H9 (cell line): ENCODE data around the gene PTK6. TPM values are rescaled to one million over a fixed set of nuclear protein-coding genes. Genes with fewer than 3 reads are reported as not detected.

Experiments
- DNase-seq: peaks from one replicate; pipeline ENCODE4 v3.0.0-alpha.2; 2017
- H2AFZ ChIP-seq: one replicate; pipeline ENCODE4 v1.6.1; 2013; ENCODE audit warnings: mild to moderate bottlenecking, low read length, control low read depth, moderate library complexity
- H2AK5ac ChIP-seq: 2 replicates; pipeline ENCODE4 v1.6.1; 2013; ENCODE audit warnings: low read length, control low read depth, mixed read lengths; ENCODE audit not compliant: insufficient read length
- H2BK120ac ChIP-seq: one replicate; pipeline ENCODE4 v1.6.1; 2013; ENCODE audit warnings: low read depth, mild to moderate bottlenecking, low read length, control low read depth, inconsistent platforms; ENCODE audit not compliant: poor library complexity, severe bottlenecking
- H2BK12ac ChIP-seq: 2 replicates; pipeline ENCODE4 v1.6.1; 2013; ENCODE audit warnings: low read length, control low read depth, mixed read lengths, low read depth; ENCODE audit not compliant: insufficient read length
- H2BK15ac ChIP-seq: 2 replicates; pipeline ENCODE4 v1.6.1; 2013; ENCODE audit warnings: low read depth, low read length, control low read depth
- H2BK20ac ChIP-seq: one replicate; pipeline ENCODE4 v1.6.1; 2013; ENCODE audit warnings: low read depth, mild to moderate bottlenecking, low read length, control low read depth, inconsistent platforms; ENCODE audit not compliant: poor library complexity, severe bottlenecking
- H2BK5ac ChIP-seq: 2 replicates; pipeline ENCODE4 v1.6.1; 2013; ENCODE audit warnings: low read length, control low read depth, mixed read lengths; ENCODE audit not compliant: insufficient read length
- H3K14ac ChIP-seq: 2 replicates; pipeline ENCODE4 v1.6.1; 2013; ENCODE audit warnings: low read length, control low read depth; ENCODE audit not compliant: insufficient read depth
- H3K18ac ChIP-seq: 2 replicates; pipeline ENCODE4 v1.6.1; 2013; ENCODE audit warnings: low read depth, mild to moderate bottlenecking, mixed read lengths, low read length, control low read depth; ENCODE audit not compliant: insufficient read length
- H3K23ac ChIP-seq: 2 replicates; pipeline ENCODE4 v1.6.1; 2013; ENCODE audit warnings: low read length, control low read depth, mixed read lengths, low read depth; ENCODE audit not compliant: insufficient read length
- H3K23me2 ChIP-seq: 2 replicates; pipeline ENCODE4 v1.6.1; 2013; ENCODE audit warnings: low read depth, mild to moderate bottlenecking, mixed read lengths, low read length, control low read depth; ENCODE audit not compliant: insufficient read length, poor library complexity, severe bottlenecking
- H3K27ac ChIP-seq: 2 replicates; pipeline ENCODE4 v1.5.1; 2013; ENCODE audit warnings: low read length, control low read depth, mixed read lengths, low read depth; ENCODE audit not compliant: insufficient read length
- H3K27me3 ChIP-seq: 2 replicates; pipeline ENCODE4 v1.6.1; 2013; ENCODE audit warnings: low read length, control low read depth, inconsistent platforms; ENCODE audit not compliant: insufficient read depth
- H3K4ac ChIP-seq: 2 replicates; pipeline ENCODE4 v1.6.1; 2013; ENCODE audit warnings: low read depth, mild to moderate bottlenecking, control low read depth, inconsistent platforms, low read length, moderate library complexity
- H3K4me1 ChIP-seq: 2 replicates; pipeline ENCODE4 v1.6.1; 2013; ENCODE audit warnings: low read length, control low read depth, inconsistent platforms; ENCODE audit not compliant: insufficient read depth
- H3K4me2 ChIP-seq: 2 replicates; pipeline ENCODE4 v1.6.1; 2013; ENCODE audit warnings: low read length, control low read depth, mixed read lengths; ENCODE audit not compliant: insufficient read length, insufficient read depth
- H3K56ac ChIP-seq: 2 replicates; pipeline ENCODE4 v1.6.1; 2013; ENCODE audit warnings: low read depth, mild to moderate bottlenecking, mixed read lengths, low read length, control low read depth; ENCODE audit not compliant: insufficient read length
- H3K79me1 ChIP-seq: 2 replicates; pipeline ENCODE4 v1.6.1; 2013; ENCODE audit warnings: low read depth, mild to moderate bottlenecking, moderate library complexity, low read length, control low read depth, inconsistent platforms; ENCODE audit not compliant: insufficient read depth, poor library complexity, severe bottlenecking
- H3K79me2 ChIP-seq: 2 replicates; pipeline ENCODE4 v1.6.1; 2013; ENCODE audit warnings: low read length, control low read depth, inconsistent platforms; ENCODE audit not compliant: insufficient read depth
- H3K9ac ChIP-seq: 2 replicates; pipeline ENCODE4 v1.6.1; 2013; ENCODE audit warnings: low read length, control low read depth, mixed read lengths; ENCODE audit not compliant: insufficient read length; ENCODE audit errors: extremely low read depth
- H3K9me3 ChIP-seq: one replicate; pipeline ENCODE4 v1.6.1; 2013; ENCODE audit warnings: low read depth, low read length, inconsistent platforms; ENCODE audit not compliant: control insufficient read depth
- H3T11ph ChIP-seq: one replicate; pipeline ENCODE4 v1.6.1; 2013; ENCODE audit warnings: mild to moderate bottlenecking, low read length, control low read depth, inconsistent platforms
- H4K20me1 ChIP-seq: one replicate; pipeline ENCODE4 v1.6.1; 2013; ENCODE audit not compliant: control insufficient read depth, insufficient read length, insufficient read depth
- H4K5ac ChIP-seq: 2 replicates; pipeline ENCODE4 v1.6.1; 2013; ENCODE audit warnings: low read depth, mild to moderate bottlenecking, mixed read lengths, low read length, control low read depth; ENCODE audit not compliant: insufficient read length
- H4K8ac ChIP-seq: replicated peaks from 2 replicates; pipeline ENCODE4 v1.6.1; 2013; ENCODE audit warnings: low read length, control low read depth, mixed read lengths, low read depth; ENCODE audit not compliant: insufficient read length
- H4K91ac ChIP-seq: 2 replicates; pipeline ENCODE4 v1.6.1; 2013; ENCODE audit warnings: low read depth, mild to moderate bottlenecking, moderate library complexity, mixed read lengths, low read length, control low read depth; ENCODE audit not compliant: insufficient read length
- H3K27ac Mint-ChIP-seq, 3 experiments: 2 replicates in 2 of 3; 3 replicates in 1 of 3; pipeline ENCODE4 v1.8.0; 2020 to 2021; ENCODE audit warnings: mixed read lengths in 3 of 3, mild to moderate bottlenecking in 1 of 3, moderate library complexity in 1 of 3
- H3K27me3 Mint-ChIP-seq: 2 replicates; pipeline ENCODE4 v1.8.0; 2021; ENCODE audit warnings: low read depth, mild to moderate bottlenecking, moderate library complexity, mixed read lengths
- H3K36me3 Mint-ChIP-seq, 3 experiments: 2 replicates in 2 of 3; 3 replicates in 1 of 3; pipeline ENCODE4 v1.8.0; 2020 to 2021; ENCODE audit warnings: low read depth in 3 of 3, mixed read lengths in 3 of 3; ENCODE audit not compliant: insufficient read depth in 1 of 3
- H3K4me1 Mint-ChIP-seq, 2 experiments: 2 replicates each; pipeline ENCODE4 v1.8.0; 2020; ENCODE audit warnings: mixed read lengths in 2 of 2
- H3K4me3 Mint-ChIP-seq, 2 experiments: 2 replicates in 1 of 2; 3 replicates in 1 of 2; pipeline ENCODE4 v1.8.0; 2020 to 2021; ENCODE audit warnings: mild to moderate bottlenecking in 2 of 2, mixed read lengths in 2 of 2, moderate library complexity in 1 of 2
- H3K9me3 Mint-ChIP-seq, 2 experiments: 2 replicates in 1 of 2; 3 replicates in 1 of 2; pipeline ENCODE4 v1.8.0; 2020; ENCODE audit warnings: mild to moderate bottlenecking in 2 of 2, mixed read lengths in 2 of 2, moderate library complexity in 1 of 2
- WGBS: extraction: QIAGEN DNeasy Blood & Tissue Kit; methylation state at CpG from one replicate; pipeline ENCODE4 v1.1.7; 2013; ENCODE audit warnings: missing lambda C conversion rate, low lambda C conversion rate, mixed read lengths; ENCODE audit not compliant: insufficient read length; ENCODE audit errors: extremely low coverage; 5-methylcytosine and 5-hydroxymethylcytosine counted together
- total RNA-seq: library from RNA; stranded (reverse); gene quantifications from 2 replicates; pipeline ENCODE4 v1.2.1, GENCODE V29; 2021
- TF ChIP-seq, protein P1 (sequence below): fragments of 200-600 bp; sonication (generic); conservative IDR thresholded peaks from 3 replicates; pipeline ENCODE4 v1.8.0; 2021; ENCODE audit warnings: antibody characterized with exemption, mild to moderate bottlenecking

The PTK6 gene
- total RNA-seq, 1 experiment from 2014 or later, result 0.46 TPM

DNA sequence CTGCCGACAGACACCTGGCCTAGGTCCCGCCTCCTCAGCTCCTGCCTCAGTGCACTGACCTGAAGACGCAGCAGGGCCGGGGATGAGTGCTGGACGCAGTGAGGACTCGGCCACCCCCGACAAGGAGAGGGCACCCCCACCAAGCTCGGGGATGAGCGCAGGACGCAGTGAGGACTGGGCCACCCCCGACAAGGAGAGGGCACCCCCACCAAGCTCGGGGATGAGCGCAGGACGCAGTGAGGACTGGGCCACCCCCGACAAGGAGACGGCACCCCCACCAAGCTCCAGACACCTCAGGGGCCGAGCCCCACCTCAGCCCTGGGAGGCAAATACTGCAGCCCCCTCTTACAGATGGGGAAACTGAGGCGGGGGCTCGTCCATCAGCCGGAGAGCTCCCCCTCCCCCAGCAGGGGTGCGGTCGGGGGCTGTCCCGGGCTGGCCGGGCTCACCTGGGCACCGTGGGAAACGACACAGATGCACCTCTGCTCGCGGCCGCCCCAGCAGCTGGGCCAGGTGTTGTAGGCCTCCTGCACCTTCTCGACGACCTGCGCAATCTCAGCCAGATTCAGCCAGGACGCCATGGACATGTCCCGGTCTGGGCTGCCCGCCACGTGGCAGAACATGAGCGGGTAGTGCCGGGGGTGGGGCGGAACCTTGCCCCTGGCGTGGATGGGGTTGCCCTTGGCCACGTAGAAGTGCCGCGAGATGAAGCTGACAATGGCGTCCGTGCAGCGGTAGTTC is 29.4 kb upstream of the PTK6 start:
- H3K23ac ChIP-seq, result no peak overlapping the region
- H3K9me3 ChIP-seq, result no peaks in the 10 kb centered on the region
- no peak overlapping the region for H3K4me2 ChIP-seq
- no peak overlapping the region for H3K4me3 Mint-ChIP-seq
- no peak overlapping the region for H3K4ac ChIP-seq
- no peak overlapping the region for H4K91ac ChIP-seq
- no peak overlapping the region for H3K27ac ChIP-seq
- no peak overlapping the region for H3T11ph ChIP-seq
- WGBS, result no CpG with 5 or more reads among the region's 46 CpGs
- H3K4me1 ChIP-seq, result no peaks in the 10 kb centered on the region
- TF ChIP-seq, protein P1, sequence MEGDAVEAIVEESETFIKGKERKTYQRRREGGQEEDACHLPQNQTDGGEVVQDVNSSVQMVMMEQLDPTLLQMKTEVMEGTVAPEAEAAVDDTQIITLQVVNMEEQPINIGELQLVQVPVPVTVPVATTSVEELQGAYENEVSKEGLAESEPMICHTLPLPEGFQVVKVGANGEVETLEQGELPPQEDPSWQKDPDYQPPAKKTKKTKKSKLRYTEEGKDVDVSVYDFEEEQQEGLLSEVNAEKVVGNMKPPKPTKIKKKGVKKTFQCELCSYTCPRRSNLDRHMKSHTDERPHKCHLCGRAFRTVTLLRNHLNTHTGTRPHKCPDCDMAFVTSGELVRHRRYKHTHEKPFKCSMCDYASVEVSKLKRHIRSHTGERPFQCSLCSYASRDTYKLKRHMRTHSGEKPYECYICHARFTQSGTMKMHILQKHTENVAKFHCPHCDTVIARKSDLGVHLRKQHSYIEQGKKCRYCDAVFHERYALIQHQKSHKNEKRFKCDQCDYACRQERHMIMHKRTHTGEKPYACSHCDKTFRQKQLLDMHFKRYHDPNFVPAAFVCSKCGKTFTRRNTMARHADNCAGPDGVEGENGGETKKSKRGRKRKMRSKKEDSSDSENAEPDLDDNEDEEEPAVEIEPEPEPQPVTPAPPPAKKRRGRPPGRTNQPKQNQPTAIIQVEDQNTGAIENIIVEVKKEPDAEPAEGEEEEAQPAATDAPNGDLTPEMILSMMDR, result no peak
- H2BK5ac ChIP-seq, result no peak overlapping the region
- no peak for DNase-seq
- H3K18ac ChIP-seq, result no peak overlapping the region
- no peaks in the 10 kb centered on the region for H3K27me3 Mint-ChIP-seq
- no peaks in the 10 kb centered on the region for H3K4me1 Mint-ChIP-seq
- no peak overlapping the region for H4K8ac ChIP-seq
- H3K36me3 Mint-ChIP-seq, result no peaks in the 10 kb centered on the region
- no peak overlapping the region for H2BK20ac ChIP-seq
- H3K9me3 Mint-ChIP-seq, result no peaks in the 10 kb centered on the region
- no peak overlapping the region for H4K5ac ChIP-seq
- no peak overlapping the region for H3K56ac ChIP-seq
- no peak overlapping the region for H3K9ac ChIP-seq
- no peaks in the 10 kb centered on the region for H4K20me1 ChIP-seq
- no peak overlapping the region for H2AK5ac ChIP-seq
- H2AFZ ChIP-seq, result no peak overlapping the region
- H2BK12ac ChIP-seq, result no peak overlapping the region
- no peak overlapping the region for H2BK120ac ChIP-seq
- no peak overlapping the region for H3K27ac Mint-ChIP-seq
- no peaks in the 10 kb centered on the region for H3K23me2 ChIP-seq
- no peaks in the 10 kb centered on the region for H3K27me3 ChIP-seq
- no peak overlapping the region for H2BK15ac ChIP-seq
- no peak overlapping the region for H3K14ac ChIP-seq
- H3K79me2 ChIP-seq, result no peaks in the 10 kb centered on the region
- no peaks in the 10 kb centered on the region for H3K79me1 ChIP-seq
